ENCODE measurements around the gene OR2L5. TPM values are rescaled to one million over a fixed set of nuclear protein-coding genes. Genes with fewer than 3 reads are reported as not detected.

OR2L5 gene
- total RNA-seq, 1 experiment from 2014 or later: not detected

- no peak for TF ChIP-seq ZNF317 (CRISPR knock-in tag; IDR thresholded peaks at IDR 0.05; ENCODE audit: borderline replicate concordance, low read depth)
Observed at GRCh38 chr1:248007778-248008177, 5.7 kb upstream of the OR2L5 start (continued).

GRCh38 chr1:248009681-248010080 is 3.8 kb upstream of the OR2L5 start:
- no peak overlapping the region for H3K4me3 Mint-ChIP-seq
- peaks cover 90% of the 10 kb centered on the region for H3K9me3 Mint-ChIP-seq
- peaks cover 74% of the 10 kb centered on the region for H3K36me3 Mint-ChIP-seq
- TF ChIP-seq, protein P1, sequence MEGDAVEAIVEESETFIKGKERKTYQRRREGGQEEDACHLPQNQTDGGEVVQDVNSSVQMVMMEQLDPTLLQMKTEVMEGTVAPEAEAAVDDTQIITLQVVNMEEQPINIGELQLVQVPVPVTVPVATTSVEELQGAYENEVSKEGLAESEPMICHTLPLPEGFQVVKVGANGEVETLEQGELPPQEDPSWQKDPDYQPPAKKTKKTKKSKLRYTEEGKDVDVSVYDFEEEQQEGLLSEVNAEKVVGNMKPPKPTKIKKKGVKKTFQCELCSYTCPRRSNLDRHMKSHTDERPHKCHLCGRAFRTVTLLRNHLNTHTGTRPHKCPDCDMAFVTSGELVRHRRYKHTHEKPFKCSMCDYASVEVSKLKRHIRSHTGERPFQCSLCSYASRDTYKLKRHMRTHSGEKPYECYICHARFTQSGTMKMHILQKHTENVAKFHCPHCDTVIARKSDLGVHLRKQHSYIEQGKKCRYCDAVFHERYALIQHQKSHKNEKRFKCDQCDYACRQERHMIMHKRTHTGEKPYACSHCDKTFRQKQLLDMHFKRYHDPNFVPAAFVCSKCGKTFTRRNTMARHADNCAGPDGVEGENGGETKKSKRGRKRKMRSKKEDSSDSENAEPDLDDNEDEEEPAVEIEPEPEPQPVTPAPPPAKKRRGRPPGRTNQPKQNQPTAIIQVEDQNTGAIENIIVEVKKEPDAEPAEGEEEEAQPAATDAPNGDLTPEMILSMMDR (IDR thresholded peaks at IDR 0.05): no peak
- TF ChIP-seq TCF7 (CRISPR knock-in tag; IDR thresholded peaks at IDR 0.05; ENCODE audit: low read depth) (no peak), ZNF263 (CRISPR knock-in tag; IDR thresholded peaks at IDR 0.05; ENCODE audit: low read depth) (no peak), NFYB (CRISPR knock-in tag; conservative IDR thresholded peaks at IDR 0.05; ENCODE audit: low read depth) (no peak), ARID4B (CRISPR knock-in tag; IDR thresholded peaks at IDR 0.05; ENCODE audit: borderline replicate concordance) (no peak), ZNF317 (CRISPR knock-in tag; IDR thresholded peaks at IDR 0.05; ENCODE audit: borderline replicate concordance, low read depth) (no peak)
- TF ChIP-seq, protein P2, sequence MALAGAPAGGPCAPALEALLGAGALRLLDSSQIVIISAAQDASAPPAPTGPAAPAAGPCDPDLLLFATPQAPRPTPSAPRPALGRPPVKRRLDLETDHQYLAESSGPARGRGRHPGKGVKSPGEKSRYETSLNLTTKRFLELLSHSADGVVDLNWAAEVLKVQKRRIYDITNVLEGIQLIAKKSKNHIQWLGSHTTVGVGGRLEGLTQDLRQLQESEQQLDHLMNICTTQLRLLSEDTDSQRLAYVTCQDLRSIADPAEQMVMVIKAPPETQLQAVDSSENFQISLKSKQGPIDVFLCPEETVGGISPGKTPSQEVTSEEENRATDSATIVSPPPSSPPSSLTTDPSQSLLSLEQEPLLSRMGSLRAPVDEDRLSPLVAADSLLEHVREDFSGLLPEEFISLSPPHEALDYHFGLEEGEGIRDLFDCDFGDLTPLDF (CRISPR knock-in tag; IDR thresholded peaks at IDR 0.05): no peak
- ATAC-seq (no peak), DNase-seq (ENCODE audit: low spot score) (no peak)
- POLR2A ChIA-PET: no interaction called here
- CTCF ChIA-PET: no interaction called here
- H3K27ac Mint-ChIP-seq: no peak overlapping the region
- H3K27me3 Mint-ChIP-seq (ENCODE audit: low read depth): peaks cover 3% of the 10 kb centered on the region
- H3K4me1 Mint-ChIP-seq: no peaks in the 10 kb centered on the region

- ChIA-PET CTCF (no interaction called here), POLR2A (no interaction called here)
- TF ChIP-seq, protein P3, sequence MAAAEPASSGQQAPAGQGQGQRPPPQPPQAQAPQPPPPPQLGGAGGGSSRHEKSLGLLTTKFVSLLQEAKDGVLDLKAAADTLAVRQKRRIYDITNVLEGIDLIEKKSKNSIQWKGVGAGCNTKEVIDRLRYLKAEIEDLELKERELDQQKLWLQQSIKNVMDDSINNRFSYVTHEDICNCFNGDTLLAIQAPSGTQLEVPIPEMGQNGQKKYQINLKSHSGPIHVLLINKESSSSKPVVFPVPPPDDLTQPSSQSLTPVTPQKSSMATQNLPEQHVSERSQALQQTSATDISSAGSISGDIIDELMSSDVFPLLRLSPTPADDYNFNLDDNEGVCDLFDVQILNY (CRISPR knock-in tag; IDR thresholded peaks at IDR 0.05): no peak
- TF ChIP-seq ZBTB21 (CRISPR knock-in tag; IDR thresholded peaks at IDR 0.05; ENCODE audit: borderline replicate concordance) (no peak), OVOL2 (CRISPR knock-in tag; IDR thresholded peaks at IDR 0.05; ENCODE audit: borderline replicate concordance) (no peak), SMAD3 (CRISPR knock-in tag; IDR thresholded peaks at IDR 0.05; ENCODE audit: borderline replicate concordance) (no peak), JAZF1 (CRISPR knock-in tag; IDR thresholded peaks at IDR 0.05) (no peak)
- Mint-ChIP-seq H3K27ac (no peak overlapping the region), H3K36me3 (peaks cover 60% of the 10 kb centered on the region), H3K4me1 (no peaks in the 10 kb centered on the region), H3K4me3 (no peak overlapping the region), H3K9me3 (peaks cover 77% of the 10 kb centered on the region), H3K27me3 (ENCODE audit: low read depth) (no peaks in the 10 kb centered on the region; the same call in 1 of the 2 replicates)
- ATAC-seq: no peak
- DNase-seq (ENCODE audit: low spot score): no peak
Observed at GRCh38 chr1:248015803-248016202, 2.3 kb downstream of the OR2L5 start.

- H3K4me3 Mint-ChIP-seq: no peak within 1 kb of the TSS
- no peak within 1 kb of the TSS for H3K27ac Mint-ChIP-seq
- CTCF ChIA-PET: no interaction called here
- ATAC-seq: no peak
- peaks cover 71% of the 10 kb centered on the region for H3K9me3 Mint-ChIP-seq
- POLR2A ChIA-PET: no interaction called here
- H3K27me3 Mint-ChIP-seq (ENCODE audit: low read depth): peaks cover 9% of the 10 kb centered on the region
- peaks cover 63% of the 10 kb centered on the region for H3K36me3 Mint-ChIP-seq
- no peak for DNase-seq (ENCODE audit: low spot score)
- H3K4me1 Mint-ChIP-seq: no peaks in the 10 kb centered on the region
- TF ChIP-seq, protein P4, sequence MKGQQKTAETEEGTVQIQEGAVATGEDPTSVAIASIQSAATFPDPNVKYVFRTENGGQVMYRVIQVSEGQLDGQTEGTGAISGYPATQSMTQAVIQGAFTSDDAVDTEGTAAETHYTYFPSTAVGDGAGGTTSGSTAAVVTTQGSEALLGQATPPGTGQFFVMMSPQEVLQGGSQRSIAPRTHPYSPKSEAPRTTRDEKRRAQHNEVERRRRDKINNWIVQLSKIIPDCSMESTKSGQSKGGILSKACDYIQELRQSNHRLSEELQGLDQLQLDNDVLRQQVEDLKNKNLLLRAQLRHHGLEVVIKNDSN (CRISPR knock-in tag; IDR thresholded peaks at IDR 0.05): no peak
- TF ChIP-seq EMX1 (CRISPR knock-in tag; IDR thresholded peaks at IDR 0.05): no peak
- no peak for TF ChIP-seq SP1 (CRISPR knock-in tag; conservative IDR thresholded peaks at IDR 0.05)
- no peak for TF ChIP-seq ZNF281 (CRISPR knock-in tag; IDR thresholded peaks at IDR 0.05)
- no peak for TF ChIP-seq TEAD4 (CRISPR knock-in tag; IDR thresholded peaks at IDR 0.05)
- TF ChIP-seq KAT7 (CRISPR knock-in tag; IDR thresholded peaks at IDR 0.05; ENCODE audit: borderline replicate concordance): no peak
- no peak for TF ChIP-seq OVOL2 (CRISPR knock-in tag; IDR thresholded peaks at IDR 0.05; ENCODE audit: borderline replicate concordance)
- TF ChIP-seq, protein P3 (CRISPR knock-in tag; IDR thresholded peaks at IDR 0.05): no peak
Observed at GRCh38 chr1:248029770-248030169, 16.3 kb downstream of the OR2L5 start, which contains the start of gene OR2L2. OR2L2 (plus strand) TSS chr1:248030070; CDS start chr1:248038268, 8,198 bp downstream.

Measured in WTC11 (cell line).